C4-2B (cell line): ENCODE data around the gene G3BP2.

Source experiments
- ZFX ChIP-seq: fragments of 450-650 bp; IDR thresholded peaks from 2 replicates; pipeline ENCODE4 v1.6.1; 2017
- TF ChIP-seq, protein P1 (sequence below): fragments of 450-650 bp; conservative IDR thresholded peaks from 2 replicates; pipeline ENCODE4 v1.5.1; 2017; ENCODE audit warnings: mild to moderate bottlenecking

DNA sequence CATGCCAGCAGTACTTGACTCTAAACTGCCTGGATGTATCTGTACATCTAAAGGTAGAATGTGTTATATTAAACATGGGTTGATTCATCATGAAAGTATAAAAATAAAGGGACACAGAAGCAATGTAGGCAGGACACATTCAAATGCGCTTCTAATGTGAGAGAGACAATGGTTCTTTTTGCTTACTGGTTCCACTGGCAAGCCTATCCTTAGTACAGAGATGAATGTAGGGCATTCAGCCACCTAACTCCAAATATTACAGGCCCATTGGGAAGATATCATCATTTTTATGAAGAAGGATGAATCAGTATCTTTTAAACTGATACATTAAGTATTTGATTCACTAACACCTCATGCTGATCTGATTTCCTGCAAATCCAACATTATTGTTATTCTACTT is 60.9 kb downstream of the G3BP2 start:
- TF ChIP-seq, protein P1, sequence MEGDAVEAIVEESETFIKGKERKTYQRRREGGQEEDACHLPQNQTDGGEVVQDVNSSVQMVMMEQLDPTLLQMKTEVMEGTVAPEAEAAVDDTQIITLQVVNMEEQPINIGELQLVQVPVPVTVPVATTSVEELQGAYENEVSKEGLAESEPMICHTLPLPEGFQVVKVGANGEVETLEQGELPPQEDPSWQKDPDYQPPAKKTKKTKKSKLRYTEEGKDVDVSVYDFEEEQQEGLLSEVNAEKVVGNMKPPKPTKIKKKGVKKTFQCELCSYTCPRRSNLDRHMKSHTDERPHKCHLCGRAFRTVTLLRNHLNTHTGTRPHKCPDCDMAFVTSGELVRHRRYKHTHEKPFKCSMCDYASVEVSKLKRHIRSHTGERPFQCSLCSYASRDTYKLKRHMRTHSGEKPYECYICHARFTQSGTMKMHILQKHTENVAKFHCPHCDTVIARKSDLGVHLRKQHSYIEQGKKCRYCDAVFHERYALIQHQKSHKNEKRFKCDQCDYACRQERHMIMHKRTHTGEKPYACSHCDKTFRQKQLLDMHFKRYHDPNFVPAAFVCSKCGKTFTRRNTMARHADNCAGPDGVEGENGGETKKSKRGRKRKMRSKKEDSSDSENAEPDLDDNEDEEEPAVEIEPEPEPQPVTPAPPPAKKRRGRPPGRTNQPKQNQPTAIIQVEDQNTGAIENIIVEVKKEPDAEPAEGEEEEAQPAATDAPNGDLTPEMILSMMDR = no peak
- TF ChIP-seq ZFX = no peak
